ENCODE results near the gene EYS. TPM values are rescaled to one million over a fixed set of nuclear protein-coding genes. Genes with fewer than 3 reads are reported as not detected.

The EYS gene
- polyA plus RNA-seq, 6 donors from 2014 or later, result 0.06 to 0.18 (median 0.07) TPM; not detected in 1

- Mint-ChIP-seq H3K4me3 (no peak overlapping the region), H3K4me1 (no peaks in the 10 kb centered on the region), H3K27me3 (no peaks in the 10 kb centered on the region), H3K36me3 (no peaks in the 10 kb centered on the region), H3K9me3 (peaks cover 0 to 8% (median 0%) of the 10 kb centered on the region in 7 donors), H3K27ac (no peak overlapping the region)
- ATAC-seq (ENCODE audit: low read depth in 2 of 2) (no peak), DNase-seq (no peak)
These were observed 1426.5 kb downstream of the EYS start for GRCh38 chr6:64280569-64280968.

- no peaks in the 10 kb centered on the region for H3K27me3 Mint-ChIP-seq
- DNase-seq (no peak), ATAC-seq (ENCODE audit: low read depth in 2 of 2) (no peak)
- no peak overlapping the region for H3K27ac Mint-ChIP-seq
- H3K9me3 Mint-ChIP-seq, result peaks cover 0 to 4% (median 2%) of the 10 kb centered on the region in 7 donors
- no peaks in the 10 kb centered on the region for H3K36me3 Mint-ChIP-seq
- no peak overlapping the region for H3K4me3 Mint-ChIP-seq
- H3K4me1 Mint-ChIP-seq, result no peaks in the 10 kb centered on the region
These were observed 1436.9 kb downstream of the EYS start for GRCh38 chr6:64270083-64270482.

GRCh38 chr6:64266351-64266821, 1440.6 kb downstream of the EYS start:
- no peak overlapping the region for H3K27ac Mint-ChIP-seq
- DNase-seq, result no peak
- no peak for ATAC-seq (ENCODE audit: low read depth in 2 of 2)

GRCh38 chr6:64263778-64264177, 1443.2 kb downstream of the EYS start:
- Mint-ChIP-seq H3K36me3 (no peaks in the 10 kb centered on the region), H3K27me3 (no peaks in the 10 kb centered on the region), H3K4me3 (no peak overlapping the region), H3K9me3 (peaks cover 0 to 4% (median 0%) of the 10 kb centered on the region in 7 donors), H3K27ac (no peak overlapping the region), H3K4me1 (no peaks in the 10 kb centered on the region)
- ATAC-seq (ENCODE audit: low read depth in 2 of 2) (no peak), DNase-seq (no peak)

More at GRCh38 chr6:64266351-64266821, 1440.6 kb downstream of the EYS start:
- no peaks in the 10 kb centered on the region for H3K4me1 Mint-ChIP-seq
- no peak overlapping the region for H3K4me3 Mint-ChIP-seq
- H3K9me3 Mint-ChIP-seq, result no peaks in the 10 kb centered on the region
- no peaks in the 10 kb centered on the region for H3K36me3 Mint-ChIP-seq
- H3K27me3 Mint-ChIP-seq, result no peaks in the 10 kb centered on the region

- H3K4me3 Mint-ChIP-seq, result no peak overlapping the region
- H3K36me3 Mint-ChIP-seq, result no peaks in the 10 kb centered on the region
- H3K27me3 Mint-ChIP-seq, result no peaks in the 10 kb centered on the region
- ATAC-seq (ENCODE audit: low read depth in 2 of 2), result no peak
- DNase-seq, result no peak
- peaks cover 0 to 4% (median 0%) of the 10 kb centered on the region in 7 donors for H3K9me3 Mint-ChIP-seq
- no peaks in the 10 kb centered on the region for H3K4me1 Mint-ChIP-seq
- no peak overlapping the region for H3K27ac Mint-ChIP-seq
These were observed 1447.7 kb downstream of the EYS start for GRCh38 chr6:64259372-64259771.

- ATAC-seq (ENCODE audit: low read depth in 2 of 2) (no peak), DNase-seq (no peak)
- Mint-ChIP-seq H3K4me3 (no peak overlapping the region), H3K36me3 (no peaks in the 10 kb centered on the region), H3K4me1 (no peaks in the 10 kb centered on the region), H3K27ac (no peak overlapping the region), H3K9me3 (peaks cover 0 to 4% (median 0%) of the 10 kb centered on the region in 7 donors), H3K27me3 (no peaks in the 10 kb centered on the region)
These were observed 1448.3 kb downstream of the EYS start for GRCh38 chr6:64258752-64259151.

- Mint-ChIP-seq H3K4me3 (no peak overlapping the region), H3K9me3 (peaks cover 0 to 4% (median 0%) of the 10 kb centered on the region in 7 donors), H3K4me1 (no peaks in the 10 kb centered on the region), H3K36me3 (no peaks in the 10 kb centered on the region), H3K27me3 (no peaks in the 10 kb centered on the region), H3K27ac (no peak overlapping the region)
- DNase-seq (no peak), ATAC-seq (ENCODE audit: low read depth in 2 of 2) (no peak)
These were observed 1448.7 kb downstream of the EYS start for GRCh38 chr6:64258302-64258701.

GRCh38 chr6:64257586-64257985, 1449.4 kb downstream of the EYS start:
- no peak for DNase-seq
- H3K4me3 Mint-ChIP-seq, result no peak overlapping the region
- no peaks in the 10 kb centered on the region for H3K36me3 Mint-ChIP-seq
- H3K27ac Mint-ChIP-seq, result no peak overlapping the region
- no peaks in the 10 kb centered on the region for H3K27me3 Mint-ChIP-seq
- peaks cover 0 to 4% (median 0%) of the 10 kb centered on the region in 7 donors for H3K9me3 Mint-ChIP-seq
- no peaks in the 10 kb centered on the region for H3K4me1 Mint-ChIP-seq
- no peak for ATAC-seq (ENCODE audit: low read depth in 2 of 2)

GRCh38 chr6:64256483-64256882, 1450.5 kb downstream of the EYS start:
- Mint-ChIP-seq H3K4me3 (no peak overlapping the region), H3K4me1 (no peaks in the 10 kb centered on the region), H3K27ac (no peak overlapping the region), H3K9me3 (peaks cover 0 to 4% (median 0%) of the 10 kb centered on the region in 7 donors), H3K36me3 (no peaks in the 10 kb centered on the region), H3K27me3 (no peaks in the 10 kb centered on the region)
- ATAC-seq (ENCODE audit: low read depth in 2 of 2) (no peak), DNase-seq (no peak)

- Mint-ChIP-seq H3K4me1 (no peaks in the 10 kb centered on the region), H3K4me3 (no peak overlapping the region), H3K27me3 (no peaks in the 10 kb centered on the region), H3K9me3 (peaks cover 0 to 4% (median 0%) of the 10 kb centered on the region in 7 donors), H3K27ac (no peak overlapping the region), H3K36me3 (no peaks in the 10 kb centered on the region)
- DNase-seq, result no peak
- ATAC-seq (ENCODE audit: low read depth in 2 of 2), result no peak
These were observed 1452.0 kb downstream of the EYS start for GRCh38 chr6:64255000-64255399.

GRCh38 chr6:64254558-64254957, 1452.5 kb downstream of the EYS start:
- Mint-ChIP-seq H3K9me3 (peaks cover 0 to 5% (median 0%) of the 10 kb centered on the region in 7 donors), H3K4me1 (no peaks in the 10 kb centered on the region), H3K27ac (no peak overlapping the region), H3K36me3 (no peaks in the 10 kb centered on the region), H3K4me3 (no peak overlapping the region), H3K27me3 (no peaks in the 10 kb centered on the region)
- ATAC-seq (ENCODE audit: low read depth in 2 of 2) (no peak), DNase-seq (no peak)

GRCh38 chr6:64252256-64252655, 1454.8 kb downstream of the EYS start:
- H3K27ac Mint-ChIP-seq, result no peak overlapping the region
- no peaks in the 10 kb centered on the region for H3K4me1 Mint-ChIP-seq

GRCh38 chr6:64250126-64250525, 1456.9 kb downstream of the EYS start:
- Mint-ChIP-seq H3K9me3 (peaks cover 0 to 15% (median 4%) of the 10 kb centered on the region in 7 donors), H3K4me3 (no peak overlapping the region), H3K27ac (no peak overlapping the region), H3K4me1 (no peaks in the 10 kb centered on the region), H3K36me3 (no peaks in the 10 kb centered on the region), H3K27me3 (no peaks in the 10 kb centered on the region)
- ATAC-seq (ENCODE audit: low read depth in 2 of 2) (no peak), DNase-seq (no peak)

More at GRCh38 chr6:64252256-64252655, 1454.8 kb downstream of the EYS start:
- peaks cover 0 to 15% (median 3%) of the 10 kb centered on the region in 7 donors for H3K9me3 Mint-ChIP-seq
- ATAC-seq (ENCODE audit: low read depth in 2 of 2) (no peak), DNase-seq (no peak)
- no peaks in the 10 kb centered on the region for H3K36me3 Mint-ChIP-seq
- no peaks in the 10 kb centered on the region for H3K27me3 Mint-ChIP-seq
- no peak overlapping the region for H3K4me3 Mint-ChIP-seq

- no peak overlapping the region for H3K4me3 Mint-ChIP-seq
- H3K9me3 Mint-ChIP-seq, result peaks cover 0 to 15% (median 4%) of the 10 kb centered on the region in 7 donors
- ATAC-seq (ENCODE audit: low read depth in 2 of 2) (no peak), DNase-seq (no peak)
- H3K36me3 Mint-ChIP-seq, result no peaks in the 10 kb centered on the region
- H3K4me1 Mint-ChIP-seq, result no peaks in the 10 kb centered on the region
- no peak overlapping the region for H3K27ac Mint-ChIP-seq
- no peaks in the 10 kb centered on the region for H3K27me3 Mint-ChIP-seq
These were observed 1457.9 kb downstream of the EYS start for GRCh38 chr6:64249115-64249514.

GRCh38 chr6:64243618-64244017, 1463.4 kb downstream of the EYS start:
- no peaks in the 10 kb centered on the region for H3K27me3 Mint-ChIP-seq
- DNase-seq (no peak), ATAC-seq (ENCODE audit: low read depth in 2 of 2) (no peak)
- no peak overlapping the region for H3K27ac Mint-ChIP-seq
- H3K36me3 Mint-ChIP-seq, result no peaks in the 10 kb centered on the region
- no peaks in the 10 kb centered on the region for H3K4me1 Mint-ChIP-seq
- peaks cover 4 to 16% (median 13%) of the 10 kb centered on the region in 7 donors for H3K9me3 Mint-ChIP-seq
- no peak overlapping the region for H3K4me3 Mint-ChIP-seq

All from naive B cell (primary cell).